T-helper 1 cell treated with Interleukin-12 subunit alpha and Interleukin-12 subunit beta and Interleukin-4 antibody, amounts not matched to agents 30 μg/mL and 1 μg/mL, for 36 hours (primary cell): Measurements from ENCODE around the gene EDN1.

Source experiments
- H3K27ac Mint-ChIP-seq: one replicate; pipeline ENCODE4 v1.8.0; 2021; ENCODE audit warnings: mild to moderate bottlenecking, mixed read lengths
- H3K27me3 Mint-ChIP-seq: one replicate; pipeline ENCODE4 v1.8.0; 2021; ENCODE audit warnings: low read depth, mixed read lengths
- H3K36me3 Mint-ChIP-seq: one replicate; pipeline ENCODE4 v1.8.0; 2021; ENCODE audit warnings: low read depth, mixed read lengths
- H3K4me1 Mint-ChIP-seq: one replicate; pipeline ENCODE4 v1.8.0; 2021; ENCODE audit warnings: low read depth, mixed read lengths
- H3K4me3 Mint-ChIP-seq: one replicate; pipeline ENCODE4 v1.8.0; 2021; ENCODE audit warnings: mild to moderate bottlenecking, moderate library complexity, mixed read lengths
- H3K9me3 Mint-ChIP-seq: one replicate; pipeline ENCODE4 v1.8.0; 2021; ENCODE audit warnings: mixed read lengths

The EDN1 gene

DNA sequence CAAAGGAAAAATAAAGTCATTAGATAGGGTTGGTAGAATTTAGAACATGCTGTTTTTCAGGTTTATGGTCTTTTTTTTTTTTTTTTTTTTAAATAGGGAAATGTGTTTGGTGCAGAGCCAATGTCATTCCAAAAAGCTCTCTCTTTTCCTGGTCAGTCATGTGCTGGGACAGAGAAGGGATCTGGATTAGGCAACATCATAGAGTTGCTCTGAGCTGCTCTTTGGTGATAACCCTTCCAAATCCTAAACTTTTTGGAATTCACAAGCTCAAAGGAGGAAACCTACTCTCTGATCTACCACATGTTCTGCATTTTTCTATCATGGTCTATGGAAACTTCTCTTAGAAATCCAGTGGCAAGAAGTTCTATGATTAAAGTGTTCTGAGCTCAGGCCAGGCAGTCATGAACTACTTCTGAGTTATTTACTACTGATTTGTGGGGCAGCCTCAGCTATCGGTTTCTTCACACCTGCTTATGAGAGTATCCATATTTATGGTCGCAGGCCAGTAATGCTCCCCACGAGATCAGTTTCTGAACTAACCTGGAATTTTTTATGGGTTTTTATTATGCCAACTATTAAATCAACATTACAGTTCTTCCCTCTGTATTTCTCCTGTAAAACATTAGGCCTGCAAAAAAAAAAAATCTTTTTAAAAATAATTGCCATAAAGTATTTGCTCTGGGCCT is 4.8 kb downstream of the EDN1 start:
- H3K27ac Mint-ChIP-seq = no peak overlapping the region
- H3K4me1 Mint-ChIP-seq = peaks cover 6% of the 10 kb centered on the region
- H3K4me3 Mint-ChIP-seq = no peak overlapping the region
- H3K27me3 Mint-ChIP-seq = peaks cover 42% of the 10 kb centered on the region
- no peaks in the 10 kb centered on the region for H3K36me3 Mint-ChIP-seq
- H3K9me3 Mint-ChIP-seq = no peaks in the 10 kb centered on the region

DNA sequence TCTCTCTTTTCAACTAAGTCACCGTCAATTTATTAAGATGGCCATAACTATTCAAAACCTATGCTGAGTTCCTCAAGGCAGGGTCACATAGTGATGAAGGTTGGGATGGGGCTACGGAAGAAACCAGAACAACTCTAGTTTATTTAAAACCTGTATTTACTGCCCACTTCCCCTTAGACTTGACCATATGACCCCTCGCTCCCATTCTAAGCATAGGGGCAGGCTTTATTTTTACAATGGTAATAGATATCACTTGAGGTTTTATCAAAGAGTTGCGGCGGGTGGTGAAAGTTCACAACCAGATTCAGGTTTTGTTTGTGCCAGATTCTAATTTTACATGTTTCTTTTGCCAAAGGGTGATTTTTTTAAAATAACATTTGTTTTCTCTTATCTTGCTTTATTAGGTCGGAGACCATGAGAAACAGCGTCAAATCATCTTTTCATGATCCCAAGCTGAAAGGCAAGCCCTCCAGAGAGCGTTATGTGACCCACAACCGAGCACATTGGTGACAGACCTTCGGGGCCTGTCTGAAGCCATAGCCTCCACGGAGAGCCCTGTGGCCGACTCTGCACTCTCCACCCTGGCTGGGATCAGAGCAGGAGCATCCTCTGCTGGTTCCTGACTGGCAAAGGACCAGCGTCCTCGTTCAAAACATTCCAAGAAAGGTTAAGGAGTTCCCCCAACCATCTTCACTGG is 5.5 kb downstream of the EDN1 start:
- Mint-ChIP-seq H3K4me3 (no peak overlapping the region), H3K9me3 (no peaks in the 10 kb centered on the region), H3K27me3 (peaks cover 37% of the 10 kb centered on the region), H3K36me3 (no peaks in the 10 kb centered on the region), H3K4me1 (no peaks in the 10 kb centered on the region), H3K27ac (no peak overlapping the region)

DNA sequence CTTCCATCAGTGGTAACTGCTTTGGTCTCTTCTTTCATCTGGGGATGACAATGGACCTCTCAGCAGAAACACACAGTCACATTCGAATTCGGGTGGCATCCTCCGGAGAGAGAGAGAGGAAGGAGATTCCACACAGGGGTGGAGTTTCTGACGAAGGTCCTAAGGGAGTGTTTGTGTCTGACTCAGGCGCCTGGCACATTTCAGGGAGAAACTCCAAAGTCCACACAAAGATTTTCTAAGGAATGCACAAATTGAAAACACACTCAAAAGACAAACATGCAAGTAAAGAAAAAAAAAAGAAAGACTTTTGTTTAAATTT is 6.1 kb downstream of the EDN1 start:
- no peak overlapping the region for H3K27ac Mint-ChIP-seq
- peaks cover 35% of the 10 kb centered on the region for H3K27me3 Mint-ChIP-seq
- H3K9me3 Mint-ChIP-seq = no peaks in the 10 kb centered on the region
- no peak overlapping the region for H3K4me3 Mint-ChIP-seq
- H3K4me1 Mint-ChIP-seq = no peaks in the 10 kb centered on the region
- H3K36me3 Mint-ChIP-seq = no peaks in the 10 kb centered on the region

DNA sequence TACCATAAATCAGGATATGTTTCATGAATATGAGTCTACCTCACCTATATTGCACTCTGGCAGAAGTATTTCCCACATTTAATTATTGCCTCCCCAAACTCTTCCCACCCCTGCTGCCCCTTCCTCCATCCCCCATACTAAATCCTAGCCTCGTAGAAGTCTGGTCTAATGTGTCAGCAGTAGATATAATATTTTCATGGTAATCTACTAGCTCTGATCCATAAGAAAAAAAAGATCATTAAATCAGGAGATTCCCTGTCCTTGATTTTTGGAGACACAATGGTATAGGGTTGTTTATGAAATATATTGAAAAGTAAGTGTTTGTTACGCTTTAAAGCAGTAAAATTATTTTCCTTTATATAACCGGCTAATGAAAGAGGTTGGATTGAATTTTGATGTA is 6.4 kb downstream of the EDN1 start:
- no peaks in the 10 kb centered on the region for H3K9me3 Mint-ChIP-seq
- no peak overlapping the region for H3K4me3 Mint-ChIP-seq
- H3K36me3 Mint-ChIP-seq = no peaks in the 10 kb centered on the region
- no peaks in the 10 kb centered on the region for H3K4me1 Mint-ChIP-seq
- H3K27me3 Mint-ChIP-seq = peaks cover 31% of the 10 kb centered on the region
- no peak overlapping the region for H3K27ac Mint-ChIP-seq

DNA sequence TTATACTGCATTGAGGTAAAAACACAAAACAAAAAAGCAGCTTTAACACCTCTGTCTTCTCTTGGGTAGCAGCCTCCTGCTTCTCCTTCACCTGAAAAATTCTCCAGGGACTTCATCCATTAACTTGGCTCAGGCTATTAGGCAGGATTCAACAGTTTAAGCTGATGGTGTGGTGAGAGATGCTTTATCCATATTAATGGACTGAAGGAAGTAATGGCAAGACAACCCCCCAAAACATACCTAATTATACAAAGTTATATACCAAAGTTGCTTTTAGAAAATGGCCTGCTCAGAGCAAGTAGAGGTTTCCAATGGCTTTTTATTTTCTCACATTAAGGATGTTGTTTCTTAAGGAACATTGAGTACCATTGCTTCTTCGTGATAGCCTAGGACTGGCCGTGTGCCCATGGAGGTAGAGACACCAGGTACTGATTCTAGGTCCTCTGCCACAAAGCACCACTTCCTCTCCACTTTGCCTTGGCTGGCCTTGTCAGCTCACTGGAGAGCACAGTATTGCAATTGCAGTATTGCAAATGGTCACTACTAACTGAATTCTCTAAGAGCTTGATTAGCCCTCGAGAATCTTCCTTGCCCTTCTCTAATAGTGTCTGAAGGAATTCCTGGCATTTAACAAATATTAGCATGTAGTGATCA is 7.3 kb downstream of the EDN1 start:
- Mint-ChIP-seq H3K4me3 (no peak overlapping the region), H3K27me3 (peaks cover 22% of the 10 kb centered on the region), H3K4me1 (no peaks in the 10 kb centered on the region), H3K36me3 (no peaks in the 10 kb centered on the region), H3K9me3 (no peaks in the 10 kb centered on the region), H3K27ac (no peak overlapping the region)

DNA sequence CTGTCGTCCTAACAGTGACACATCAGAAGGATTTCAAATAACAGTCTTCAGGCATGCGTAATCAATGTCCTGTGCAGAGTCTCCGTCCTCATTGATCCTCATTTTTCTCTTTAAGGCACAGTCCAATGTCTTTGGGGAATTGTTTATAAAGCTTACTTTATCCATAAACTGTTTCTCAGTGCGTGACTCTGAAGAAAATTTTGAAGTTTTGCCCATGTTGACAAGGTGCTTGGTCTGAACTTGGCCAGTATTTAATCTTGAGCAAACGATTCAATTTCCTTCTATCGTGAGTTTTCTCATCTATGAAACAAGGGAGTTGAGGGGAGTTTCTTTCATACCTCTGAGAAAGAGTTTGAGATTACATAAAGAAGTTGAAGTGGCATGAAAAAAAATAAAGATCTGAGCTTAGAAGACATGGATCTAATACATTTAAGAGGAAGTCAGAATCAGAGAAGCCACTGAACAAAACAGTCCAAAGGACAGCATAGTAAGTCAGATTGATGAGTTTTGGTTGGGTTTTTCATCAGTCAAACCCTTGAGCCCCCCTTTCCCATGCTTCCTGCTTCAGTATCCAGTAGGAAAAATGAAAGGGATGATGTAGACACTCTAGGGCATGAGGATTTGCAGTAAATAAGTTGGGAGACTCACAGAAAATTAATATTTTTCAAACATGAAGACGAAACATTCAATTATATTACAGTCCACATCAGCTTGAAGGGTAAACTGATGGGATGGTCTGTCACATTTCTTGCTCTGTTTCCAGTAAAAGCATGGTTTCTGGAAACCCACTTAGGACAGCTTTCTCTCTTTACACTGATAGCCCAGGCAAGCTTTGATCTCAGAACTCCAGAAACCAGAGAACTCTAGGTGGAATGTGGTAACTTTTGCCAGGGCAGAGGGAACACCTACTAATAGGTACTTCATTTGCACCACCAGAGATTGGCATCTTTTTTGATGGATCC is 8.1 kb downstream of the EDN1 start:
- Mint-ChIP-seq H3K27ac (no peak overlapping the region), H3K27me3 (peaks cover 16% of the 10 kb centered on the region), H3K4me1 (no peaks in the 10 kb centered on the region), H3K4me3 (no peak overlapping the region), H3K36me3 (no peaks in the 10 kb centered on the region), H3K9me3 (no peaks in the 10 kb centered on the region)

DNA sequence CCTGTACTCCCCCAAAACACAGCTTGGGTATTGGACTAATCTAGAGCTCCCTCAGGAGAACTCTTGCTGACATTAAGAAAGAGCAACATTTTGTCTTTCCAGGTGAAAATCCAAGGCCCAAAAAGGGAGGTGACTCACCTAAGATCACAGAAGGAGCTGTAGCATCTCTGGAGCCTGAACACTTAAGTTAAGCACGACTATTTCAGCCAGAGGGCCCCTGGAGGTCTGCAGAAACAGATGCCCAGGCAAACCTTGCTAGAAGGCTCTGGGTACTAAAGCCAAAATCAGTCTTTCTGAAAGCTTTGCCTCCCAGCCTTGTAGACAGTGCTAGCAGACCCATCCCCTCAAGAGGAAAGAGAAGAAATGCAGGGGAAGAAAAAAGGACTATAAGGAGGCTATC is 8.8 kb downstream of the EDN1 start:
- Mint-ChIP-seq H3K9me3 (no peaks in the 10 kb centered on the region), H3K4me1 (no peaks in the 10 kb centered on the region), H3K36me3 (no peaks in the 10 kb centered on the region), H3K27ac (no peak overlapping the region), H3K4me3 (no peak overlapping the region), H3K27me3 (peaks cover 9% of the 10 kb centered on the region)

DNA sequence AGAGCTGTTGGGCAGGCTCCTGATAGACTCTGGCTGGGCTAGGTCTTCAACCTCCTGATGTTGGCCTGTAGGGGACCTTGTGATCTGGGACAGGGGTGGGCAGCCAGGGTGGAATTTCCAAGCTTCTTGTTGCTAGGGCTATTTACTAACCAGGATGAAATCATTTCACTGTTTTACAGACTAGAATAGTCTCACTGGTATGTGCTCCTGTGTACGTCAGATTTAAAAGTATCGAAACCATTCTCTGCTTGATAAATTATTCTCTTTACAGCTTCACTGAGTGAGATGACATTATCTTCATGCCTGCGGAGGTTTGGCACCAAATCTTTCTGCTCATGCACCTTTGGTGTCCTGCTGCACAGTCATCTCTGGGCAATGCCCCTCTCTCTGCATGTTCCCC is 10.9 kb downstream of the EDN1 start:
- Mint-ChIP-seq H3K9me3 (no peaks in the 10 kb centered on the region), H3K27me3 (peaks cover 17% of the 10 kb centered on the region), H3K4me1 (no peaks in the 10 kb centered on the region), H3K27ac (no peak overlapping the region), H3K4me3 (no peak overlapping the region), H3K36me3 (no peaks in the 10 kb centered on the region)

DNA sequence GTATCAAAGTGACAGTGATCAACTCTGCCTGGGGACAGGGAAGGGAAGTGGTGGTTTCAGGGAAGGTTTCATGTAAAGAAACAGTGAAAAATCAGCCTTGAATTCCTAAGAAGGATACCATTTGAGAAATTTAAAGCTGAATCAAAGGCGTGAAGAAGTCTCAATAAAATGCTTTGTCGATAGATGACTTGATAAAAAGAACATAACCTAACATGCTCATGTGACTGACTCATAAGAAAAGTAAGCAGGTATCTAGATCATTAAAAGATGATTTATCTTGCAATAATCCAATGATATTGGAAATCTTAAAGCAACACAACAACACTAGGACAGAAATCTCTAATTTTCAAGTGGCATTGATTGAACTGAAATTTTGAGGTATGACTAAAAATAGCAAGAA is 14.3 kb downstream of the EDN1 start:
- Mint-ChIP-seq H3K27me3 (peaks cover 23% of the 10 kb centered on the region), H3K27ac (no peak overlapping the region), H3K36me3 (no peaks in the 10 kb centered on the region), H3K9me3 (no peaks in the 10 kb centered on the region), H3K4me3 (no peak overlapping the region), H3K4me1 (no peaks in the 10 kb centered on the region)

DNA sequence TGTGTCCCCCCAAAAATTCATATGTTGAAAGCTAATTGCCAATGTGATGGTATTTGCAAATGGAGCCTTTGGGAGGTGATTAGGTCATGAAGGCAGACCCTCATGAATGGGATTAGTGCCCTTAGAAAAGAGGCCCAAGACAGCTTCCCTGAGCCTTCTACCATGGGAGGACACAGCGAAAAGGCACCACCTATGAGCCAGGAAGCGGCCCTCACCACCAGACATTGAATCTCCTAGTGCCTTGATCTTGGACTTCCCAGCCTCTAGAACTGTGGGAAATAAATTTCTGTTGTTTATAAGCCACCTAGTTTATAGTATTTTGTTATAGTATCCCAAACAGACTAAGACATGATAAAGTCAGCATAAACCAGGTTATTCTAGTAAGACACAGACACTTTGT is 18.9 kb downstream of the EDN1 start:
- H3K27ac Mint-ChIP-seq = no peak overlapping the region
- no peaks in the 10 kb centered on the region for H3K9me3 Mint-ChIP-seq
- peaks cover 18% of the 10 kb centered on the region for H3K27me3 Mint-ChIP-seq
- H3K4me3 Mint-ChIP-seq = no peak overlapping the region
- no peaks in the 10 kb centered on the region for H3K36me3 Mint-ChIP-seq
- no peaks in the 10 kb centered on the region for H3K4me1 Mint-ChIP-seq

DNA sequence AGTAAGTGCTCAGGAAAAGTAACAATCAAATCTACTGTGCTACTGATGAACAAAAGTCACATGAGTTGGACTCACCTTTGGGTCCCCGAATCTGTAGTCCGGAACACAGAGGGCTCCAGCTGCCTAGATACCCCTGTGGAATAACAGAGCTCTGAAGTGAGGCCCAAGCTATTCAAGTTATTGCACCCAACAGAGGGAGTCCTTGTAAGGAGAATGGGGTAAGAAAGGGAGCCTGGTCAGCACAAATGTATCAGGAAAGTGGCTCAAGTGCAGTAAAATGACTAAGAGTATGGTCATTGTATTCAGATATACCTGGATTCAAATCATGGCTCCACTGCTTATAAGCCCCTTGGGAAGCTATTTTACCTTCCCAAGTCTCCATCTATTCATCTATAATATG is 20.9 kb downstream of the EDN1 start:
- Mint-ChIP-seq H3K4me1 (no peaks in the 10 kb centered on the region), H3K9me3 (no peaks in the 10 kb centered on the region), H3K27ac (no peak overlapping the region), H3K36me3 (no peaks in the 10 kb centered on the region), H3K27me3 (peaks cover 6% of the 10 kb centered on the region), H3K4me3 (no peak overlapping the region)

DNA sequence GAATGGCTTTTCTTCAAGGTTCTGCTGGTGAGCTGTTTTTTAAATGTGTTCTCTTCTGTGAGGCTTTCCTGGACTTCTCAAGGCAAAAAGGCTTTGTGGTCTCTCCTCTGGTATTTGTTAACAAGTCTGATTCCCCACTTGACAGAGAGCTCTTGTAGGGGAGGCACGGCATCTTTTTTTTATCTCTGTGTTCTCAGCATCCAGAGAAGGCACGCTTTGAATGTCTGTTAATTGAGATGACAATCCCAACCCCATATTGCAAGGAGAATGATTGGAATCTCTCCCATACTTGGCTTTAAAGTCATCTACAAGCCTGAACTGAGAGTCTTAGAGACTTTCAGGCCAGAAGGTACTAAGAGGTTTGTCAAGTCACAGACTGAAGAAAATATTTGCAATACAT is 22.6 kb downstream of the EDN1 start:
- H3K36me3 Mint-ChIP-seq = no peaks in the 10 kb centered on the region

DNA sequence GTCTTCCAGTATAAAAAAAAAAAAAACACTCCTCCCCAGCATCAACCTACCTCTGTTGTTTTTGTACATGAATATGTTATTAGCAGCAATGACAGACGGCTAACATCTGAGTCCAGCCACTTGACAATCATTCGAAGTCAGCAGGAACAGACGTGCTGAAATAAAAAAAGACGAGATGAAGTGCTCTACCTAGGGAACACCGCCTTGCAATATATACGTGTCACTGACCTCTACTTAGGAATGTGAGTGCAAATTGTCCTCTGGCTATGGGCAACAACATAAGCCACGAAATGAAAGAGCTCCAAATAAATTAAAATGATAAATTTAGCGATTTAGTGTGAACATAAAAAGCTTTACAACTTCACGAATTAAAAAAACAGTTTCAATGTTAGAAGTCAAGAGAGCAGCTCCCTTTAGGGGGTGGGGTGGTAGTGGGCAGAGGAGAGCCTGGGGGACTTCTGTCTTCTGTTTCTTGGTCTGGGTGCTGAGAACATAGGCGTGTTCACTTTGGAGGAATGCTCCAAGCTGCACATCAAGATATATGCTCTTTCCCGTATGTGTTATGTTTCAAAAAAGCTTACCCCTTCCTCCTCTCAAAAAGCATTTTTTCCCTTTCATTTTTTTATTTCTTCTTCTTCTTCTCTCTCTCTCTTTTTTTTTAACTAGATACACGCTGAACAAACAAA is 23.3 kb downstream of the EDN1 start:
- H3K4me3 Mint-ChIP-seq = no peak overlapping the region
- peaks cover 2% of the 10 kb centered on the region for H3K9me3 Mint-ChIP-seq
- H3K36me3 Mint-ChIP-seq = no peaks in the 10 kb centered on the region
- no peaks in the 10 kb centered on the region for H3K27me3 Mint-ChIP-seq
- H3K4me1 Mint-ChIP-seq = no peaks in the 10 kb centered on the region
- no peak overlapping the region for H3K27ac Mint-ChIP-seq

More for the DNA sequence above, 22.6 kb downstream of the EDN1 start:
- H3K4me3 Mint-ChIP-seq = no peak overlapping the region
- H3K27ac Mint-ChIP-seq = no peak overlapping the region
- H3K9me3 Mint-ChIP-seq = no peaks in the 10 kb centered on the region
- H3K27me3 Mint-ChIP-seq = peaks cover 3% of the 10 kb centered on the region
- H3K4me1 Mint-ChIP-seq = no peaks in the 10 kb centered on the region

DNA sequence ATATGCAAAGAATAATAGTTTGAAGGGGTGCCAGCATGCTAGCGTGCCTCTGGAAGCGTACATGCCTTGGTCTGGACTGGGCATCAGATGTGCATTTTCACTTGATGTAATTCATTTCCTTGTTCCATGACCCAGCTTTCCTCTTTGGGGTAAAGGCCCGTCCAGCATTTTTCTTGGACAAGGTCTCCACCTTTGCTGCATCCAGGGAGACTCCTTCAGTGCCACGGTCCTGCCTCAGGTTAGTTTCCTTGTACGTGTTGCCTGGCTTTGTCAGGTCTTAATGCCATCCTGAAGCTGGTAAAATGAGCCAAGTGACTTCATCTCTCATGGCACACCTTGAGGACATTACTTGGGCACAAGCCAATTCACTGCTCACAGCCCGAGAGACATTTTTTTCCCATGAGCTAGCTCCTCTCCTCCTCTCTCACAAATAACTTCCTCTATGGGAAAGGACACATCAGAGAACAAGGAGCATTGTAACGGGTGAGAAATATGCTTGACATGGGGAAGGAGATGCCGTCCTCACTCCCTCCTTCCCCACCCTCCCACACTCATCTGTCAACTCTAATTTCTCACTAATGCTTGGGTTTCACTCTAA is 23.9 kb downstream of the EDN1 start:
- H3K27me3 Mint-ChIP-seq = no peaks in the 10 kb centered on the region
- peaks cover 3% of the 10 kb centered on the region for H3K9me3 Mint-ChIP-seq
- H3K4me1 Mint-ChIP-seq = no peaks in the 10 kb centered on the region
- no peak overlapping the region for H3K4me3 Mint-ChIP-seq
- H3K36me3 Mint-ChIP-seq = no peaks in the 10 kb centered on the region
- no peak overlapping the region for H3K27ac Mint-ChIP-seq
